Calu3 (cell line): ENCODE data around the gene HHATL. TPM values are rescaled to one million over a fixed set of nuclear protein-coding genes. Genes with fewer than 3 reads are reported as not detected.

Experiments
- BruUV-seq: library from RNA; stranded (reverse); fragments of 400-500 nt; replicated peaks from 2 replicates; lab custom pipeline; 2021; lab: Mats Ljungman, UMichigan
- CTCF ChIA-PET: fragments of 300-600 bp; sonication (Branson Sonifier 250); formaldehyde crosslinking; loops from one replicate; lab custom pipeline; 2022; ENCODE audit warnings: antibody characterized with exemption; lab: Charles Lee
- DNase-seq: peaks from one replicate; pipeline ENCODE4 v3.0.0; 2022
- H3K27ac Mint-ChIP-seq: one replicate; pipeline ENCODE4 v1.8.0; 2022; ENCODE audit warnings: mixed read lengths; ENCODE audit not compliant: unreplicated experiment
- H3K27me3 Mint-ChIP-seq: one replicate; pipeline ENCODE4 v1.8.0; 2022; ENCODE audit warnings: mixed read lengths; ENCODE audit not compliant: unreplicated experiment
- H3K36me3 Mint-ChIP-seq: one replicate; pipeline ENCODE4 v1.8.0; 2022; ENCODE audit warnings: mild to moderate bottlenecking, moderate library complexity, mixed read lengths; ENCODE audit not compliant: insufficient read depth, unreplicated experiment
- H3K4me1 Mint-ChIP-seq: one replicate; pipeline ENCODE4 v1.8.0; 2022; ENCODE audit warnings: mild to moderate bottlenecking, low read depth, mixed read lengths; ENCODE audit not compliant: unreplicated experiment
- H3K4me3 Mint-ChIP-seq: one replicate; pipeline ENCODE4 v1.8.0; 2022; ENCODE audit warnings: mild to moderate bottlenecking, low read depth, moderate library complexity, mixed read lengths; ENCODE audit not compliant: unreplicated experiment
- H3K9me3 Mint-ChIP-seq: one replicate; pipeline ENCODE4 v1.8.0; 2022; ENCODE audit warnings: low read depth, mixed read lengths; ENCODE audit not compliant: unreplicated experiment
- CTCF ChIP-seq: fragments of 200-600 bp; IDR thresholded peaks from one replicate; pipeline ENCODE4 v1.8.0; 2022; ENCODE audit warnings: antibody characterized with exemption; ENCODE audit not compliant: unreplicated experiment
- intact Hi-C: fragments of 100-400 bp; cut with micrococcal nuclease; formaldehyde crosslinking; loops from one replicate; pipeline ENCODE4 v1.10.0; 2022; ENCODE audit not compliant: unreplicated experiment
- total RNA-seq: library from RNA; stranded (reverse); gene quantifications from 2 replicates; pipeline ENCODE4 v1.2.3, GENCODE V29; 2022

Gene HHATL
- total RNA-seq, 1 experiment from 2014 or later, result not detected

- Mint-ChIP-seq H3K27ac (no peak overlapping the region), H3K36me3 (peaks cover 8% of the 10 kb centered on the region), H3K4me3 (no peak overlapping the region), H3K4me1 (peaks cover 10% of the 10 kb centered on the region), H3K27me3 (no peaks in the 10 kb centered on the region), H3K9me3 (no peaks in the 10 kb centered on the region)
- intact Hi-C loops, result no loop called here
- no peak for TF ChIP-seq CTCF
- CTCF ChIA-PET, result no interaction called here
- no peak for DNase-seq
- no TSS peak for BruUV-seq
These were observed 27.7 kb upstream of the HHATL start for GRCh38 chr3:42730294-42730693.

- Mint-ChIP-seq H3K9me3 (no peaks in the 10 kb centered on the region), H3K4me1 (peaks cover 10% of the 10 kb centered on the region), H3K4me3 (no peak overlapping the region), H3K27me3 (no peaks in the 10 kb centered on the region), H3K27ac (no peak overlapping the region), H3K36me3 (peaks cover 8% of the 10 kb centered on the region)
- no peak for TF ChIP-seq CTCF
- BruUV-seq, result no TSS peak
- CTCF ChIA-PET, result no interaction called here
- no peak for DNase-seq
- intact Hi-C loops, result no loop called here
These were observed 27.0 kb upstream of the HHATL start for GRCh38 chr3:42729404-42730145.

- intact Hi-C loops, result no loop called here
- BruUV-seq, result no TSS peak
- H3K27ac Mint-ChIP-seq, result no peak overlapping the region
- H3K4me1 Mint-ChIP-seq, result peaks cover 10% of the 10 kb centered on the region
- TF ChIP-seq CTCF, result no peak
- H3K9me3 Mint-ChIP-seq, result no peaks in the 10 kb centered on the region
- no peak overlapping the region for H3K4me3 Mint-ChIP-seq
- H3K27me3 Mint-ChIP-seq, result no peaks in the 10 kb centered on the region
- CTCF ChIA-PET, result no interaction called here
- DNase-seq, result no peak
- H3K36me3 Mint-ChIP-seq, result peaks cover 8% of the 10 kb centered on the region
These were observed 26.2 kb upstream of the HHATL start for GRCh38 chr3:42728668-42729364.

- Mint-ChIP-seq H3K27me3 (no peaks in the 10 kb centered on the region), H3K36me3 (peaks cover 8% of the 10 kb centered on the region)
These were observed 25.5 kb upstream of the HHATL start for GRCh38 chr3:42728056-42728455.

More at GRCh38 chr3:42728056-42728455, 25.5 kb upstream of the HHATL start:
- Mint-ChIP-seq H3K9me3 (no peaks in the 10 kb centered on the region), H3K4me3 (no peak overlapping the region), H3K4me1 (peaks cover 10% of the 10 kb centered on the region), H3K27ac (no peak overlapping the region)
- BruUV-seq, result no TSS peak
- CTCF ChIA-PET, result no interaction called here
- TF ChIP-seq CTCF, result no peak
- intact Hi-C loops, result no loop called here
- no peak for DNase-seq
